ENCODE measurements around the gene ATAD3B. TPM values are rescaled to one million over a fixed set of nuclear protein-coding genes. Genes with fewer than 3 reads are reported as not detected.
"Not testable (repeated sequence)": the region's sequence is repeated elsewhere in the genome, so short reads cannot be mapped to it uniquely, and the experiment has no call there.

ATAD3B gene
- total RNA-seq, 5 donors from 2014 or later (not counting 1 experiment from before 2014, with no cell fraction given), result 52.1 to 69.3 (median 57.2) TPM

DNA sequence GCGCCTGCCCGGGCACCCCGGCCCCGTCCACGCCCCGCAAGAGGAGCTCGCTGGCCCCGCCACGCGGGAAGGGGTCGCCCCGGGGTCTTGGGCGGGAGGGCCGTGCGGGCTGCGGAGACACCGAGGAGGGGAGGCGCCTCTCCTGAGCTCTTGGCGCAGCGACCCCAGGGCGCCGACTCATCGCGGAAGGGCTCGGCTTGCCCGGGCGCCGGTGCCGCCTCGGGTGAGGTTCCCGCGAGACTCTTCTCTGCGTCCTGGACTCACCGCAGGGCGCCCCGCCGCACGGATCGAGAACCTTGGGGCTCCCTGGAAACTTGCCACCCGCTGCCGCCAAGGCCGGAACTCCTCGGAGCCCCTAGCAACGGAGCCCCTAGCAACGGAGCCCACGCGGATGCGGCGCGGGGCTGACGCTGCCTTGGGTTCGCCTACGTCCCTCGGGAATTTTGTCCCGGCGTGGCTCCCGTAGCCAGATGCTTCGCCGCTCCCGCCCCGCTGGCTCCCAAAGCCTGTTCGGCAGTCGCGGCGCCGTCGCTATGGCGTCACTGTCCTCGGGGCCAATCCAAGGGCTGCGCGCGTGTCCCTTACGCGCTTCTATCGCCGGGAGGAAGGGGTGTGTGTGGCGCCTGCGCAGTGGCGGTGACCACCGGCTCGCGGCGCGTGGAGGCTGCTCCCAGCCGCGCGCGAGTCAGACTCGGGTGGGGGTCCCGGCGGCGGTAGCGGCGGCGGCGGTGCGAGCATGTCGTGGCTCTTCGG is 40.1 kb downstream of the ATAD3B start, which contains the start of gene ATAD3A:
TSS of gene ATAD3A (plus strand) at position 630 of the 753 bp plus-strand sequence. CDS start at position 737, 107 bp downstream.
- ChIA-PET CTCF (interaction anchor here in 1 of 2 donors (0.6 kb wide), 1 partner anchor 62 kb away, joined by 3 read pairs; no protein-coding TSS in a partner anchor), POLR2A (no interaction called here)
- Mint-ChIP-seq H3K4me1 (peaks cover 7 to 18% (median 13%) of the 10 kb centered on the region in 3 donors), H3K27me3 (no peaks in the 10 kb centered on the region), H3K27ac (peak within 1 kb of the TSS; percentile 87 to 91), H3K9me3 (no peaks in the 10 kb centered on the region), H3K4me3 (peak within 1 kb of the TSS; percentile 83 to 92 (median 90)), H3K36me3 (no peaks in the 10 kb centered on the region)
- ATAC-seq (replicated peaks in 1 of 4) (peak; percentile 94 to 96 (median 94)), DNase-seq (peak; percentile 81 to 97 (median 92))
- Histone ChIP-seq H3K4me3 (ENCODE audit: control insufficient read depth in 1 of 2, extremely low read depth in 1 of 2, low read length in 1 of 2) (peak within 1 kb of the TSS; percentile 78 to 81), H3K4me1 (ENCODE audit: control insufficient read depth in 1 of 2, extremely low read depth in 1 of 2, insufficient read depth in 2 of 2, low read length in 2 of 2) (peaks cover 3 to 14% of the 10 kb centered on the region in 2 experiments), H3K36me3 (ENCODE audit: control insufficient read depth in 2 of 2, extremely low read depth in 1 of 2, insufficient read depth in 1 of 2, low read length in 1 of 2) (peaks cover 0 to 5% of the 10 kb centered on the region in 2 donors), H3K9me3 (no peaks in the 10 kb centered on the region), H3K27me3 (replicated peaks in 1 of 2; ENCODE audit: control insufficient read depth in 2 of 2, extremely low read depth in 1 of 2, insufficient read depth in 2 of 2, low read length in 1 of 2) (no peaks in the 10 kb centered on the region), H3K27ac (ENCODE audit: low read length) (peak within 1 kb of the TSS; percentile 79)
- WGBS (ENCODE audit: insufficient coverage), result under 1% methylated on average over 98 of the region's 99 CpGs

DNA sequence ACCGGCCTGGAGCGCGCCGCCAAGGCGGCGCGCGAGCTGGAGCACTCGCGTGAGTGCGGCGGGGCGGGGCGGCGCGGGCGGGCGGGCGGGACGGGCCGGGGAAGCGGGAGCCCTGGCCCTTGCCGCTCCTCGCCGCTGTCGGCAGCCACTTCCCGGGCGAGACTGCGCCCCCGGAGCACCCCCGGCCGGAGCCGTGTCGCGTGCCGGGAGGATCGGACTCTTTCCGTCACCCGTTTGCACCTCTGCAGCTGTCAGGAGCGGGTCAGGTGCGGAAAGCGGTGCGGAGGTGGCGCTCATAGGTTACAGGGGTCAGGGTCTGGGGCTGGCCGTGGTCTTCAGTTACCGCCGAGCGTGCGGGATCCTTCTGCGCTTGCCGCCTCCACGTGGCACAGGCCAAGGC is 40.9 kb downstream of the ATAD3B start:
- H3K27me3 ChIP-seq (replicated peaks in 1 of 2; ENCODE audit: control insufficient read depth in 2 of 2, extremely low read depth in 1 of 2, insufficient read depth in 2 of 2, low read length in 1 of 2); H3K27ac Mint-ChIP-seq; H3K9me3 ChIP-seq; POLR2A ChIA-PET; H3K36me3 ChIP-seq (ENCODE audit: control insufficient read depth in 2 of 2, extremely low read depth in 1 of 2, insufficient read depth in 1 of 2, low read length in 1 of 2); H3K9me3 Mint-ChIP-seq; H3K27ac ChIP-seq (ENCODE audit: low read length); H3K27me3 Mint-ChIP-seq; H3K36me3 Mint-ChIP-seq; CTCF ChIA-PET: not testable (repeated sequence)
- Histone ChIP-seq H3K4me1 (ENCODE audit: control insufficient read depth in 1 of 2, extremely low read depth in 1 of 2, insufficient read depth in 2 of 2, low read length in 2 of 2) (peaks cover 3 to 14% of the 10 kb centered on the region in 2 experiments), H3K4me3 (ENCODE audit: control insufficient read depth in 1 of 2, extremely low read depth in 1 of 2, low read length in 1 of 2) (peak overlapping the region in 1 of 2 donors; percentile 40)
- WGBS (ENCODE audit: insufficient coverage), result 0% methylated on average over 16 of the region's 52 CpGs
- peaks cover 7 to 18% (median 13%) of the 10 kb centered on the region in 3 donors for H3K4me1 Mint-ChIP-seq
- peak overlapping the region; percentile 62 to 92 (median 73) for H3K4me3 Mint-ChIP-seq
- DNase-seq, result peak in 10 of 35 experiments; percentile 3 to 36 (median 16)
- ATAC-seq (replicated peaks in 1 of 4), result peak; percentile 15 to 37 (median 33)

DNA sequence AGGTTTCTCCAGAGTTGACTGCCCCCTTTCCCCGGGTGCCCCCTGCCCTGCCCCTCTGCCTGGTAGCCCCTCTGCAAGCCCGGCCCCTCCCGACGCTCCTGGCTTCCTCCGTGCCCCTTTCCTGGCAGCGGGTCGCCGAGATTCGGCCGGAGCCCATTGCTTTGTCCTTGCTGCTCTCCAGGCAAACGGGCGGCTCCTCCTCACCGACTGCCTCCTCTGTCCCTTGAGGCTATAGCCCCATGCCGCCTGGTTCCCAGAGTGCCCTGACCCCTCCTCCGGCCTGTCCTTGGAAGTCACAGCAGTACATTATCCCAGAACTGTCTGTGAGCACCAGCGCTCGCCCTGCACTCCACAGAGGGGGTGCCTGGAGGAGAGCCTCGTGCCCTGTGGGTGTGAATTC is 42.1 kb downstream of the ATAD3B start:
- H3K4me1 Mint-ChIP-seq, result peaks cover 7 to 18% (median 13%) of the 10 kb centered on the region in 3 donors
- H3K4me3 Mint-ChIP-seq, result peak overlapping the region; percentile 53 to 70 (median 69)
- POLR2A ChIA-PET; H3K27me3 ChIP-seq (replicated peaks in 1 of 2; ENCODE audit: control insufficient read depth in 2 of 2, extremely low read depth in 1 of 2, insufficient read depth in 2 of 2, low read length in 1 of 2); H3K9me3 Mint-ChIP-seq; H3K27ac ChIP-seq (ENCODE audit: low read length); H3K4me3 ChIP-seq (ENCODE audit: control insufficient read depth in 1 of 2, extremely low read depth in 1 of 2, low read length in 1 of 2); ATAC-seq (replicated peaks in 1 of 4); H3K9me3 ChIP-seq; DNase-seq; H3K27ac Mint-ChIP-seq; H3K27me3 Mint-ChIP-seq; CTCF ChIA-PET; H3K36me3 Mint-ChIP-seq: not testable (repeated sequence)
- WGBS (ENCODE audit: insufficient coverage), result no CpG with 5 or more reads among the region's 18 CpGs
- Histone ChIP-seq H3K36me3 (ENCODE audit: control insufficient read depth in 2 of 2, extremely low read depth in 1 of 2, insufficient read depth in 1 of 2, low read length in 1 of 2) (peaks cover 0 to 14% of the 10 kb centered on the region in 2 donors), H3K4me1 (ENCODE audit: control insufficient read depth in 1 of 2, extremely low read depth in 1 of 2, insufficient read depth in 2 of 2, low read length in 2 of 2) (peaks cover 3 to 14% of the 10 kb centered on the region in 2 experiments)

DNA sequence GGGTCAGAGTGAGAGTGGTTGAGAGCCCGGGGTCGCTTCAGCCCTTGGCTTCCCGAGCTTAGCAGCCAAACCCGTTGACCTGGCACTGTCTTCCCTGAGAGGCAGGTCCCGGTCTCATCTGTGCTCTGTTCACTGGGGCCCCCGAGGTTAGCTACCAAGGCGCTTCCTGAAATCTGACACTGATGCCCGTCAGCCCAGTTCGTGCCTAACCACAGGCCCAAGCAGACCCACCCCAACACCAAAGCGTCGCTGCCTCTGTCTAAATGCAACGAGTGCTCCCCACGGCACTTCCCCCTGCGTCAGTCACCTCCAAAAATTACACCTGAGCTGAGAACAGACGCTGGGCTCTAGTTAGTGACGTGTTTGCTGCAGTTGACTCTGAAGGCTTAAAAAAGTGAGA is 42.8 kb downstream of the ATAD3B start:
- H3K27me3 Mint-ChIP-seq; H3K27me3 ChIP-seq (replicated peaks in 1 of 2; ENCODE audit: control insufficient read depth in 2 of 2, extremely low read depth in 1 of 2, insufficient read depth in 2 of 2, low read length in 1 of 2); H3K27ac ChIP-seq (ENCODE audit: low read length); ATAC-seq (replicated peaks in 1 of 4); H3K36me3 Mint-ChIP-seq; H3K4me3 ChIP-seq (ENCODE audit: control insufficient read depth in 1 of 2, extremely low read depth in 1 of 2, low read length in 1 of 2); H3K4me3 Mint-ChIP-seq; H3K27ac Mint-ChIP-seq; H3K9me3 ChIP-seq; H3K9me3 Mint-ChIP-seq; DNase-seq; POLR2A ChIA-PET: not testable (repeated sequence)
- Histone ChIP-seq H3K4me1 (ENCODE audit: control insufficient read depth in 1 of 2, extremely low read depth in 1 of 2, insufficient read depth in 2 of 2, low read length in 2 of 2) (peaks cover 3 to 14% of the 10 kb centered on the region in 2 experiments), H3K36me3 (ENCODE audit: control insufficient read depth in 2 of 2, extremely low read depth in 1 of 2, insufficient read depth in 1 of 2, low read length in 1 of 2) (peaks cover 0 to 14% of the 10 kb centered on the region in 2 donors)
- 58% methylated on average over 7 of the region's 16 CpGs for WGBS (ENCODE audit: insufficient coverage)
- CTCF ChIA-PET, result interaction anchor here in 1 of 2 donors (0.6 kb wide), 1 partner anchor 8 kb away, joined by 5 read pairs; no protein-coding TSS in a partner anchor
- H3K4me1 Mint-ChIP-seq, result peaks cover 7 to 18% (median 13%) of the 10 kb centered on the region in 3 donors

DNA sequence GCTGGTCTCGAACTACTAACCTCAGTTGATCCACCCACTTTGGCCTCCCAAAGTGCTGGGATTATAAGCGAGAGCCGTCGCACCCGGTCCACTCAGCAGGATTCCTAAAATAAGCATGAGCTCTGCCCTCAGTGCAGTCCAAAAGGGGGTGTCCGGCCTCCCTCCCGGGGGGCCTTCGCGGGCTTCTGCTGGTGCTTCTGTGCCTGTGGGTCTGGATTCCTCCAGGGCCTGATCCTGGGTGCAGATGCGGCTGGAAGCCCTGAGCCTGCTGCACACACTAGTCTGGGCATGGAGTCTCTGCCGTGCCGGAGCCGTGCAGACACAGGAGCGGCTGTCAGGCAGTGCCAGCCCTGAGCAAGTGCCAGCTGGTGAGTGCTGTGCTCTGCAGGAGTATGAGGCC is 45.4 kb downstream of the ATAD3B start:
- H3K4me3 ChIP-seq (ENCODE audit: control insufficient read depth in 1 of 2, extremely low read depth in 1 of 2, low read length in 1 of 2); H3K27me3 Mint-ChIP-seq; H3K4me1 ChIP-seq (ENCODE audit: control insufficient read depth in 1 of 2, extremely low read depth in 1 of 2, insufficient read depth in 2 of 2, low read length in 2 of 2); H3K27ac ChIP-seq (ENCODE audit: low read length); ATAC-seq (replicated peaks in 1 of 4); CTCF ChIA-PET; H3K9me3 Mint-ChIP-seq; H3K4me3 Mint-ChIP-seq; DNase-seq; H3K27ac Mint-ChIP-seq; H3K9me3 ChIP-seq; H3K36me3 Mint-ChIP-seq; POLR2A ChIA-PET; H3K27me3 ChIP-seq (replicated peaks in 1 of 2; ENCODE audit: control insufficient read depth in 2 of 2, extremely low read depth in 1 of 2, insufficient read depth in 2 of 2, low read length in 1 of 2); H3K4me1 Mint-ChIP-seq: not testable (repeated sequence)
- peaks cover 0 to 17% of the 10 kb centered on the region in 2 donors for H3K36me3 ChIP-seq (ENCODE audit: control insufficient read depth in 2 of 2, extremely low read depth in 1 of 2, insufficient read depth in 1 of 2, low read length in 1 of 2)
- WGBS (ENCODE audit: insufficient coverage), result 99% methylated on average over 9 of the region's 14 CpGs

DNA sequence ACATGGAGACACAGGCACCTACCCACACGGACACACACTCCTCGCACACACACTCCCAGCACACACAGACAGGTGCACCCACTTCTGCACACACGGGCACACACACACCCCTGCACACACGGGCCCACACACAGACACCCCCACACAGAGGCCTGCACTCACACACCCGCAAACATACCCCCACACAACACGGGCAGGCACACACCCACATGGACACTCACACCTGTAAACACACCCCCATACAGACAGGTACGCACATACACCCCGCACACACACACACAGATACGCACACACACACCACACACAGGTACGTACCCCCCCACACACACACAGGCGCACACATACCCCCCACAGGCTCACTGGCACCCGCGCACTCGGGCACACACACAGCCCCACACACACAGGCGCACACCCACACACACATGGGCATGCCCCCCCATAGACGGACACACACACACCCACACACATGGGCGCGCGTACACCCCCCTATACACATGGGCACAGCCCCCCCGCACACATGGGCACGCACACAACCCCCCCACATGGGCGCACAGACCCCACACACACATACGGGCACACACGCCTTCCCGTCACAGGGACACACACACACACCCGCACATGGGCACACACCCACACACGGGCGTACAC is 46.5 kb downstream of the ATAD3B start:
- Mint-ChIP-seq H3K36me3 (peaks cover 8% of the 10 kb centered on the region), H3K27me3 (no peaks in the 10 kb centered on the region), H3K4me1 (peaks cover 0 to 7% (median 6%) of the 10 kb centered on the region in 3 donors), H3K9me3 (no peaks in the 10 kb centered on the region), H3K4me3 (no peak overlapping the region), H3K27ac (no peak overlapping the region)
- H3K36me3 ChIP-seq (ENCODE audit: control insufficient read depth in 2 of 2, extremely low read depth in 1 of 2, insufficient read depth in 1 of 2, low read length in 1 of 2), result peaks cover 0 to 17% of the 10 kb centered on the region in 2 donors
- WGBS (ENCODE audit: insufficient coverage), result 97% methylated on average over 10 of the region's 28 CpGs
- peaks cover 0 to 4% of the 10 kb centered on the region in 2 experiments for H3K4me1 ChIP-seq (ENCODE audit: control insufficient read depth in 1 of 2, extremely low read depth in 1 of 2, insufficient read depth in 2 of 2, low read length in 2 of 2)
- no peaks in the 10 kb centered on the region for H3K27me3 ChIP-seq (replicated peaks in 1 of 2; ENCODE audit: control insufficient read depth in 2 of 2, extremely low read depth in 1 of 2, insufficient read depth in 2 of 2, low read length in 1 of 2)
- H3K27ac ChIP-seq (ENCODE audit: low read length), result no peak overlapping the region
- DNase-seq, result no peak
- H3K4me3 ChIP-seq (ENCODE audit: control insufficient read depth in 1 of 2, extremely low read depth in 1 of 2, low read length in 1 of 2), result no peak overlapping the region
- ChIA-PET POLR2A (no interaction called here), CTCF (no interaction called here)
- no peaks in the 10 kb centered on the region for H3K9me3 ChIP-seq
- ATAC-seq (replicated peaks in 1 of 4), result no peak

Measured in T-cell (primary cell).